HCT116 (cell line): ENCODE results near the gene TENM4. TPM values are rescaled to one million over a fixed set of nuclear protein-coding genes. Genes with fewer than 3 reads are reported as not detected.

Experiments
- ATAC-seq: fragments of 200-7000 bp; cut with Tn5 transposase; 2 replicates; pipeline ENCODE4 v1.9.1; 2020; ENCODE audit warnings: mild to moderate bottlenecking, moderate library complexity
- BruUV-seq: library from RNA; stranded (reverse); fragments of 400-500 nt; replicated peaks from 2 replicates; lab custom pipeline; 2021; lab: Mats Ljungman, UMichigan
- CTCF ChIA-PET: fragments of 300-600 bp; sonication (Branson Sonifier 250); formaldehyde crosslinking; loops from one replicate; lab custom pipeline; 2021; ENCODE audit warnings: antibody characterized with exemption; lab: Charles Lee
- POLR2A ChIA-PET: fragments of 300-600, 350-600 bp; sonication (Branson Sonifier 250); formaldehyde crosslinking; loops from one replicate; lab custom pipeline; 2021; ENCODE audit warnings: antibody characterized with exemption; lab: Charles Lee
- RAD21 ChIA-PET, 2 experiments: fragments of 300-600 bp; sonication (Branson Sonifier 250); formaldehyde crosslinking; loops; one replicate each; lab custom pipeline; 2023; ENCODE audit warnings: low total read pairs in 2 of 2; ENCODE audit not compliant: uncharacterized antibody in 2 of 2, unreplicated experiment in 2 of 2, low non-redundant PET in 1 of 2; lab: Charles Lee
- DNase-seq: peaks from one replicate; pipeline ENCODE4 v3.0.0-alpha.2; 2010; ENCODE audit warnings: low read depth, low spot score
- H2AFZ ChIP-seq: fragments of 200-600 bp; shearing (Covaris generic), sonication (generic); 2 replicates; pipeline ENCODE4 v1.6.1; 2017; ENCODE audit warnings: low read depth, mixed run types, mixed read lengths, antibody characterized with exemption, low read length; ENCODE audit not compliant: poor library complexity, severe bottlenecking
- H3K27ac ChIP-seq: 2 replicates; pipeline ENCODE4 v1.5.1; 2012; ENCODE audit warnings: low read depth, low read length
- H3K27me3 ChIP-seq: fragments of 200-600 bp; sonication (generic); 2 replicates; pipeline ENCODE4 v1.6.1; 2016; ENCODE audit warnings: mixed run types, low read length, mixed read lengths; ENCODE audit not compliant: insufficient read depth
- H3K36me3 ChIP-seq, 2 experiments: fragments of 200-500 bp in 1 of 2; fragments of 200-600 bp in 1 of 2; sonication (Bioruptor generic) in 1 of 2; sonication (generic) in 1 of 2; 2 replicates each; pipeline versions ENCODE4 v1.5.1 to v1.6.1; 2014 to 2016; ENCODE audit warnings: low read length in 2 of 2, inconsistent platforms in 1 of 2, mixed read lengths in 1 of 2, mixed run types in 1 of 2; ENCODE audit not compliant: insufficient read depth in 2 of 2, control insufficient read depth in 1 of 2
- H3K4me1 ChIP-seq, 2 experiments: fragments of 200-600 bp in 1 of 2; sonication (generic) in 1 of 2; 2 replicates each; pipeline versions ENCODE4 v1.5.1 to v1.6.1; 2012 to 2017; ENCODE audit warnings: low read length in 2 of 2, inconsistent platforms in 1 of 2, mild to moderate bottlenecking in 1 of 2, mixed read lengths in 1 of 2, mixed run types in 1 of 2, moderate library complexity in 1 of 2; ENCODE audit not compliant: insufficient read depth in 2 of 2, control insufficient read depth in 1 of 2
- H3K4me2 ChIP-seq: fragments of 200-600 bp; sonication (generic); 2 replicates; pipeline ENCODE4 v1.6.1; 2017; ENCODE audit warnings: mixed run types, low read length, mixed read lengths
- H3K4me3 ChIP-seq, 2 experiments: fragments of 200-600 bp in 1 of 2; sonication (generic) in 1 of 2; replicated peaks in 1 of 2; 2 replicates each; pipeline ENCODE4 v1.5.1; 2011 to 2016; ENCODE audit warnings: low read length in 2 of 2, control low read depth in 1 of 2, low read depth in 1 of 2, mild to moderate bottlenecking in 1 of 2, mixed read lengths in 1 of 2, mixed run types in 1 of 2
- H3K79me2 ChIP-seq: fragments of 200-600 bp; sonication (generic); 2 replicates; pipeline ENCODE4 v1.6.1; 2017; ENCODE audit warnings: mild to moderate bottlenecking, mixed run types, low read length, moderate library complexity, mixed read lengths; ENCODE audit not compliant: insufficient read depth
- H3K9ac ChIP-seq: fragments of 200-600 bp; sonication (generic); 2 replicates; pipeline ENCODE4 v1.6.1; 2016; ENCODE audit warnings: low read length, mixed read lengths
- H3K9me2 ChIP-seq: fragments of 200-600 bp; sonication (generic), shearing (Covaris generic); 2 replicates; pipeline ENCODE4 v1.6.1; 2017; ENCODE audit warnings: mixed run types, mild to moderate bottlenecking, moderate library complexity; ENCODE audit not compliant: insufficient read depth
- H3K9me3 ChIP-seq, 2 experiments: fragments of 200-500 bp in 1 of 2; fragments of 200-600 bp in 1 of 2; sonication (Bioruptor generic) in 1 of 2; sonication (generic) in 1 of 2; 2 replicates each; pipeline ENCODE4 v1.6.1; 2014 to 2017; ENCODE audit warnings: low read length in 2 of 2, mixed read lengths in 2 of 2, inconsistent platforms in 1 of 2, low read depth in 1 of 2, mild to moderate bottlenecking in 1 of 2, mixed run types in 1 of 2, moderate library complexity in 1 of 2; ENCODE audit not compliant: control insufficient read depth in 1 of 2, insufficient read depth in 1 of 2
- H4K20me1 ChIP-seq: fragments of 200-600 bp; sonication (generic), shearing (Covaris generic); 2 replicates; pipeline ENCODE4 v1.6.1; 2017; ENCODE audit warnings: mixed run types, mild to moderate bottlenecking, moderate library complexity; ENCODE audit not compliant: insufficient read depth
- CBX3 ChIP-seq: IDR thresholded peaks from 2 replicates; pipeline ENCODE4 v1.6.1; 2012; ENCODE audit warnings: low read depth
- CEBPB ChIP-seq: IDR thresholded peaks from 2 replicates; pipeline ENCODE4 v1.6.1; 2012; ENCODE audit warnings: low read depth
- CTCF ChIP-seq, 3 experiments: fragments of 200-600 bp in 1 of 3; sonication (generic) in 1 of 3; IDR thresholded peaks in 2 of 3; conservative IDR thresholded peaks in 1 of 3; 2 replicates each; pipeline ENCODE4 v1.5.1; 2012 to 2017; ENCODE audit warnings: low read depth in 2 of 3, low read length in 2 of 3, antibody characterized with exemption in 1 of 3, borderline replicate concordance in 1 of 3, control low read depth in 1 of 3, mild to moderate bottlenecking in 1 of 3, mixed read lengths in 1 of 3, mixed run types in 1 of 3, moderate library complexity in 1 of 3; ENCODE audit not compliant: insufficient read depth in 1 of 3
- EZH2phosphoT487 ChIP-seq: fragments of 200-600 bp; IDR thresholded peaks from 2 replicates; pipeline ENCODE4 v1.6.1; 2018; ENCODE audit warnings: antibody characterized with exemption, borderline replicate concordance
- POLR2A ChIP-seq: IDR thresholded peaks from 2 replicates; pipeline ENCODE4 v1.7.0; 2011; ENCODE audit warnings: borderline replicate concordance; ENCODE audit not compliant: insufficient read depth, insufficient read length; ENCODE audit errors: extremely low read depth
- TCF7L2 ChIP-seq: IDR thresholded peaks from 2 replicates; pipeline ENCODE4 v1.7.0; 2011; ENCODE audit warnings: borderline replicate concordance, inconsistent platforms; ENCODE audit not compliant: insufficient read depth, insufficient read length; ENCODE audit errors: extremely low read depth
- intact Hi-C: fragments of 100-400 bp; cut with micrococcal nuclease; formaldehyde crosslinking; loops from 2 replicates; pipeline ENCODE4 v1.10.0; 2022
- total RNA-seq: library from RNA; stranded (reverse); gene quantifications from one replicate; pipeline ENCODE4 v1.2.1, GENCODE V29; 2021; ENCODE audit not compliant: unreplicated experiment
- TF ChIP-seq, protein P1 (sequence below): IDR thresholded peaks from 2 replicates; pipeline ENCODE4 v1.6.1; 2011; ENCODE audit warnings: mild to moderate bottlenecking, low read length, moderate library complexity; ENCODE audit not compliant: insufficient replicate concordance; ENCODE audit errors: extremely low read depth
- TF ChIP-seq, protein P2 (sequence below): IDR thresholded peaks from 2 replicates; pipeline ENCODE4 v1.6.1; 2012

The TENM4 gene
- total RNA-seq, 1 experiment from 2014 or later: 0.05 TPM

DNA sequence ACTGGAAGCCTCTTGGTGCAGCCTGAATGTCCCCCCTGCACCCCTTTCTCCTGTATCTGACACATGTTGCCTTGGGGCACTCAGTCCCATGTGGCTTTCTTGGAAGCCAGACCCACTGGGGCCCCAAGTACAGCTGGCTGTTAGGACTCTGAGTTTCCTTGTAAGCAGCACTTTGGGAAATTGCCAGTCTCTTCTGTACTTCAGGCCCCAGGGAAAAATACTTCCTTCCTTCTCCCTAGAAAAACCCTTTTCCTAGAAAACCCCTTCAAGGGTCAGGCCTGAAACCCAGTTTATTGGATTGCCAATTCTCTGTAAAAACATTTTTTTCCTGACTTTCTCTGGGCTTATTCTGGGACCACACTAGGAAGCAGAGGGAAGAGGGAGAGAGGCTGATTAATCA is 360.3 kb downstream of the TENM4 start:
- ChIA-PET POLR2A (no interaction called here), RAD21 (no interaction called here), CTCF (no interaction called here)
- Histone ChIP-seq H3K9ac (no peak overlapping the region), H3K4me2 (no peak overlapping the region), H2AFZ (no peak overlapping the region), H3K36me3 (no peaks in the 10 kb centered on the region), H3K9me2 (no peaks in the 10 kb centered on the region), H4K20me1 (no peaks in the 10 kb centered on the region), H3K27me3 (no peaks in the 10 kb centered on the region), H3K79me2 (no peaks in the 10 kb centered on the region), H3K9me3 (no peaks in the 10 kb centered on the region), H3K27ac (no peak overlapping the region), H3K4me3 (no peak overlapping the region), H3K4me1 (no peaks in the 10 kb centered on the region)
- BruUV-seq: no TSS peak
- intact Hi-C loops: no loop called here
- ATAC-seq: no peak
- DNase-seq: no peak
- no peak for TF ChIP-seq CTCF (IDR thresholded peaks at IDR 0.05 in 2 of 3, conservative IDR thresholded peaks at IDR 0.05 in 1 of 3; ENCODE audit: borderline replicate concordance in 1 of 3, insufficient read depth in 1 of 3, low read depth in 2 of 3, low read length in 2 of 3)

DNA sequence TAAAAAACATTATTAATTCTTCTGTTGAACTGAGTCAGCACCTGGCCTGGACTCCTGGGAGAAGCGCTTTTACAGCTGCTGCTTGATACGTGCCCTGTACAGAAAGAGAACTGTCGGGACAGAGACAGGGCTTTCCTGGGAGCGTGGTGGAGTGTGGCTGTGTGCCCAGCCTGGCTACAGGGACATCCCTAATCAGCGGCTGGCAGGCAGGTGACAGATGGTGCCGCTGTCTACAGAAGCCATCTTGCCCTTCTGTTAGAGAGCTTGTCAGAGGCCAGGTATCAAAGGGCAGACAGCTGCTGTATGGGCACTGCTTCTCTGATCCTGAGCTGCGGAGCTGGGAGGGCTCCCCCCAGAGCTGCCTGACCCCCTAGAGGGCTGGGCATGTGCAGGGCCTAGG is 361.8 kb downstream of the TENM4 start:
- no peaks in the 10 kb centered on the region for H3K36me3 ChIP-seq
- TF ChIP-seq, protein P1, sequence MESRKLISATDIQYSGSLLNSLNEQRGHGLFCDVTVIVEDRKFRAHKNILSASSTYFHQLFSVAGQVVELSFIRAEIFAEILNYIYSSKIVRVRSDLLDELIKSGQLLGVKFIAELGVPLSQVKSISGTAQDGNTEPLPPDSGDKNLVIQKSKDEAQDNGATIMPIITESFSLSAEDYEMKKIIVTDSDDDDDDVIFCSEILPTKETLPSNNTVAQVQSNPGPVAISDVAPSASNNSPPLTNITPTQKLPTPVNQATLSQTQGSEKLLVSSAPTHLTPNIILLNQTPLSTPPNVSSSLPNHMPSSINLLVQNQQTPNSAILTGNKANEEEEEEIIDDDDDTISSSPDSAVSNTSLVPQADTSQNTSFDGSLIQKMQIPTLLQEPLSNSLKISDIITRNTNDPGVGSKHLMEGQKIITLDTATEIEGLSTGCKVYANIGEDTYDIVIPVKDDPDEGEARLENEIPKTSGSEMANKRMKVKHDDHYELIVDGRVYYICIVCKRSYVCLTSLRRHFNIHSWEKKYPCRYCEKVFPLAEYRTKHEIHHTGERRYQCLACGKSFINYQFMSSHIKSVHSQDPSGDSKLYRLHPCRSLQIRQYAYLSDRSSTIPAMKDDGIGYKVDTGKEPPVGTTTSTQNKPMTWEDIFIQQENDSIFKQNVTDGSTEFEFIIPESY: no peak
- TF ChIP-seq, protein P2, sequence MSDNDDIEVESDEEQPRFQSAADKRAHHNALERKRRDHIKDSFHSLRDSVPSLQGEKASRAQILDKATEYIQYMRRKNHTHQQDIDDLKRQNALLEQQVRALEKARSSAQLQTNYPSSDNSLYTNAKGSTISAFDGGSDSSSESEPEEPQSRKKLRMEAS: no peak
- TF ChIP-seq EZH2phosphoT487 (no peak), TCF7L2 (no peak), POLR2A (no peak), CBX3 (no peak), CEBPB (no peak)
- TF ChIP-seq, all 23 proteins: peak for 0
- no peaks in the 10 kb centered on the region for H3K9me3 ChIP-seq
- H3K27me3 ChIP-seq: no peaks in the 10 kb centered on the region
- H3K4me3 ChIP-seq: no peak overlapping the region
- ChIA-PET POLR2A (no interaction called here), CTCF (interaction anchor here (2.4 kb wide), 1 partner anchor 433 kb away, joined by 12 read pairs; no protein-coding TSS in a partner anchor), RAD21 (interaction anchor here in 1 of 2 experiments (1.1 kb wide), 1 partner anchor 434 kb away, joined by 3 read pairs; no protein-coding TSS in a partner anchor)
- no peak for DNase-seq
- no peak overlapping the region for H3K27ac ChIP-seq
- H3K9me2 ChIP-seq: no peaks in the 10 kb centered on the region
- H3K4me2 ChIP-seq: no peak overlapping the region
- H3K4me1 ChIP-seq: no peaks in the 10 kb centered on the region
- BruUV-seq: no TSS peak
- H3K9ac ChIP-seq: no peak overlapping the region
- no peak overlapping the region for H2AFZ ChIP-seq
- no peaks in the 10 kb centered on the region for H4K20me1 ChIP-seq
- intact Hi-C loops: loop anchor here (5.0 kb wide), 1 partner anchor 242 kb away; no protein-coding TSS in a partner anchor
- ATAC-seq: no peak
- no peaks in the 10 kb centered on the region for H3K79me2 ChIP-seq
